ENCODE measurements around the gene SLCO4A1.
A peak's percentile ranks its signal among the peaks of the same experiment; 100 is the strongest.

SLCO4A1 gene

GRCh38 chr20:62605236-62605943 lies 36.9 kb upstream of the SLCO4A1 start:
- no peak for DNase-seq (ENCODE audit: extremely low spot score, insufficient read length, low read depth)
- FAIRE-seq, result no peak

DNA sequence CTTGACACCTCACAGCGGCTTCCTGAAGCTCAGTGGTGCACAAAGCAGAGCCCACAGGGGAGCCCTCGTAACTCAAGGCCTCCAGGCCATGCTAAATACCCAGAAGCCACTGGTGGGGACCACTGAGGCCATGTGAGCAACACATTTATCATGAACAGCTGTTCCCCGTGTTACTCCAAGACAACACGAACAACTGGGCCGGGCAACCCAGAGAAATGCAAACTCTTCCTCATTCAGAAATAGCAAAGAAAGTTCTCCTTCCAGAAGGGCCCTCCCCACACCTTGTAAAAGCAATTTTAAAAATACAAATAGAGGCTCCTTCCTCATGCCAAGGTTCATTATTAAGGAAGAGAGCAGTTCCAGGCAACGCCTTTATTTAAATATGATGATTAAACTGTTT lies 36.3 kb upstream of the SLCO4A1 start:
- FAIRE-seq (no peak), DNase-seq (ENCODE audit: extremely low spot score, insufficient read length, low read depth) (no peak)

GRCh38 chr20:62606551-62607201 lies 35.6 kb upstream of the SLCO4A1 start:
- no peak for FAIRE-seq
- no peak for DNase-seq (ENCODE audit: extremely low spot score, insufficient read length, low read depth)

DNA sequence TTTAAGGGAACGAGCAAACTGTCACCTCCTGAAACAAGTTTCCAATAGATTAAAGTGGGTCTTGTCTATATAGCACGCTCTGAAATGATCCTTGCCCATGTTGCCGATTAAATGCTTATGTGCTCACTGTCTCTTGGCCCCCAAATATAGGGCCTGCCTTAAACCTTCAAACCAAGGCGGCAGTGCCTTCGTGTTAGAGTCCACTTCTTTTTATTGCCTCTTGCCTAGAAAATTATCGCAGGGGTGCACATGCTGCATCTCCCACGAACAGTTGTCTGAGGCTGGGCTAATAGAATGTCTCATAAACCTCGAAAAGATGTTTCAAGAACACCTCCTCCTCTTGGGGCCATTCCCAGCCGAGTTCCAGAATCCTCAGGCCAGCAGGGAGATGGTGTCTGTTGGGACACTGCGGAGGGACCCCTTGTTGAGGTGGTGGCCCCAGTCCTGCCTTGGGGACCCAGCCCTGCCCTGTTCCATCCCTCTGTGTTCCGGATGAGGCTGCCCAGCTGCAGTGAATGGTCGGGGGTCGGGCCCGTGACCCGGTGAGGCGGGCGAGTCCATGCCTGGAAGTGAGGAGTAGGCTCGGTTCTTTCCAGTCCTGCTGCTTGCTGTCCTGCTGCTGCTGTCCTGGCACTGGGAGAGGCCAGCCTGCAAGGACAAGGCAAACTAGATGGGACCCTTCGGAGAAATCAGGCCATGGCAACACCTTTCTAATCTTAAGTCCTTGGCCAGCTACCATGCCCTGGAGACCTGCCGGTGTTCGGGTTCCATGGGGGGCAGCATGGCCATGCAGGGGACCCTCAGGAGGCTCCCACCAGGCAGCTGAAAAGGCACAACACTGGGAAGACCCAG lies 34.7 kb upstream of the SLCO4A1 start:
- DNase-seq (ENCODE audit: extremely low spot score, insufficient read length, low read depth) (no peak), FAIRE-seq (no peak)

- FAIRE-seq, result no peak
- DNase-seq (ENCODE audit: extremely low spot score, insufficient read length, low read depth), result no peak
Observed at GRCh38 chr20:62608218-62608565, 34.1 kb upstream of the SLCO4A1 start.

- no peak for DNase-seq (ENCODE audit: extremely low spot score, insufficient read length, low read depth)
Observed at GRCh38 chr20:62609279-62609720, 33.0 kb upstream of the SLCO4A1 start.

DNA sequence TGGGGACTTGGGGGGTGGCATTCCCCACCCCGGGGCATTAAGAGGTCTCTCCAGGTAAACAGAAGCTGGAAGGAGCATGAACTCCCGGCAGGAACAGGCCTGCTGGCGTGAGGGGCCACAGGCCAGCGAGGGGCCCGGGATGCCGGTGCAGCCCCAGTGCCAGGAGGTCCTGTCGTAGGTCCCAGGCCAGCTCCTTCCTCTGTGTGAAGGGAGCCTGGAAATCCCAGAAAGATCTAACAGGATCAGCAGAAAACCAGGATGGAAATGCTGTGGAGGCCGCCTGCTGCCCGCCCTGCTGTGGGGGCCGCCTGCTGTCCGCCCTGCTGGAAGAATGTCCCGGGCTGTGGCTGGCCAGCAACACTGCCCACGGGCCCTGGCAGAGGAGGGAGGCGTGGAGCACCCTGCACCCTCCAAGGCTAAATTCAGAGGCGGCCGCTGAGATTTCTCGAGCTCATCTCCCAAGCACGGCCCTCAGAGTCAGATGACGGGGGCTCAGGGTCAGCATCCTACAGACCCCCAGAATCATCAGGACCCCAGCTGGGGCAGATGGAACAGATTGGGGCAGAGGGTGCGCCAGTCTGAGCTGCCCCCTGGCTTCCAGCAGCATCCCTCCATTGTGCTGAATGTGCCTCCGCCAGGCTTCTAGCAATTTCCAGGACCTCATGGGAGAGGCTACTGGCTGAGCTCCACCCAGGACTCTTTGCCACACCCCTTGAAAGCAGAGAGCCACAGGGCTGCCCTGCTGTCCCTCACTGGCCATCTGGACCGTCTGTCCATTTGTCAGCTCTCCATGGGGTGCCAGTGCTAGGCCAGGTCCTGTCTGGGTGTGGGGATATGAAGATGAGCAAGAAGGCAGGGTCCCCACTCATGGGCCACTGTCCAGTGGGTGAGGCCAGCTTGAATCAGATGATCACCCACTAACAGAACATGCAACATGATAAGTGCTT lies 32.2 kb upstream of the SLCO4A1 start:
- DNase-seq (ENCODE audit: extremely low spot score, insufficient read length, low read depth), result no peak

More at GRCh38 chr20:62609279-62609720, 33.0 kb upstream of the SLCO4A1 start:
- no peak for FAIRE-seq

DNA sequence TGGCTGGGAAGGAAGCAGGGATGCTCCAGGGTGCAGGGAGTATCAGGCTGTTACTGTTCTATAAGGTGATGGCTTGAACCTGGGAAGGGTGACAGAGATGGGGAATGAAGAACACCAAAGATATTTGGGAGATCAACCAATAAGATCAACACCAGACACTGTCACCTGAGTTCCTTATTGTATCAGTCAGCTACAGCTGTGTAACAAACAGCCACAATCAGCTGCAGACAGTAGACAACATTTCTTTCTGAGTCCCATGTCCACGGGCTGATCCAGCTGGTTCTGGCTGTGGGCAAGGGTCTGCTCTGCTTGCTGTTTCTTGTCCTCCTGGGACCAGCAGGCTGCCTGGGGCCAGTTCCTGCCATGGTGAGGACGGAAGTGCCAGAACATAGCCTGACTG lies 31.3 kb upstream of the SLCO4A1 start:
- DNase-seq (ENCODE audit: extremely low spot score, insufficient read length, low read depth) (no peak), FAIRE-seq (no peak)

More for the DNA sequence above, 32.2 kb upstream of the SLCO4A1 start:
- FAIRE-seq, result no peak

GRCh38 chr20:62611819-62612218 lies 30.5 kb upstream of the SLCO4A1 start:
- no peak for DNase-seq (ENCODE audit: extremely low spot score, insufficient read length, low read depth)

GRCh38 chr20:62614085-62614960 lies 28.0 kb upstream of the SLCO4A1 start:
- FAIRE-seq (no peak), DNase-seq (ENCODE audit: extremely low spot score, insufficient read length, low read depth) (no peak)

More at GRCh38 chr20:62611819-62612218, 30.5 kb upstream of the SLCO4A1 start:
- no peak for FAIRE-seq

DNA sequence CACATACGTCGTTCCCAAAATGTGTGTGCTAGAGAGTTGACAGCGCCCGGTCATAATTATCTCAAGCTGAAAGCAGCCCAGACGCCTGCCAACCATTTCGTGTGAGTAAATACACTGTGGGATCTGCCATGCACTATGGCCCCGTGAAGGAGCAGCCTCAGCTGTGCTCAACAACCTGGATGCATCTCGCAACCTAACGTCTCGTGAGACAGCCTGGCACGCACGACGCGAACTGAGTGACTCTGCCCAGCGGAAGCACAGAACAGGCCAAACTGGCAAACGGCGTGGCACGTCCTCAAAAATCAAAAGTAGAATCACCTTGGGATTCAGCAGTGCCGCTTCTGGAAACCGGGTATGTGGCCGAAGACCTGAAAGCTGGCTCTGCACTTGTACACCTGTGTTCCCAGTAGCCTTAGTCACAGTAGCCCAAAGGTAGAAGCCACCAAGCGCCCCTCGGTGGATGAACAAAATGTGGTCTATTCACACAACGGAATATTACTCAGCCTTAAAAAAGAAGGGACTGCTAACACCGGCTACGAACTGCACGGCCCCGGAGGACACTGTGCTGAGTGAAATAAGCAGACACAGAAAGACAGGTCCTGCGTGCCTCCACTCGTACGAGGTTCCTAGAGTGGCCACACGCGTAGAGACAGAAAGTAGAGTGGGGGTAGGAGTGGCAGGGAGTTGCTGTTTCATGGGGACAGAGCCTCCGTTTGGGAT lies 27.2 kb upstream of the SLCO4A1 start:
- FAIRE-seq (no peak), DNase-seq (ENCODE audit: extremely low spot score, insufficient read length, low read depth) (no peak)

DNA sequence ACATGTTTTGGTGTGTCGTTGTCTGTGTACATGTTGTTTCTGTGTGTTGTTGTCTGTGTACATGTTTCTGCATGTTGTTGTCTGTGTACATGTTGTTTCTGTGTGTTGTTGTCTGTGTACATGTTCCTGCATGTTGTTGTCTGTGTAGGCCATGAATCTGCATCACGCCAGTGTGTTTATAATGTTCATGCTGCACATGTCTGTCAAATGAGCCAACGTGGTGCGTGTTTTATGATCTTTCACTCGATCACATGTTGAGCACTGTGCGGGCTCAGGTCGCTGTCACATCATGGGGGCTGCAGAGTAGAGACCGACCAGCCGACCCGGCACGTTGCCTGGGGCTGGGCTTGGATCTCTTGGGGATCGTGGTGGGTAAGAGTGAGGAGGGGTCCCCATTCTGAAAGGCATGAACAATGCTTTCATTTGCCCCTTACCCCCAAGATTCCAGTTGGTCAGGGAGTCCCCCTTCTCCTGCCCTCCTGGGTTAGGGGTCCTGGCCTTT lies 26.5 kb upstream of the SLCO4A1 start:
- DNase-seq (ENCODE audit: extremely low spot score, insufficient read length, low read depth) (no peak), FAIRE-seq (no peak)

GRCh38 chr20:62616728-62617621 lies 25.3 kb upstream of the SLCO4A1 start:
- peak; percentile 79 for DNase-seq (ENCODE audit: extremely low spot score, insufficient read length, low read depth)
- FAIRE-seq, result no peak

- DNase-seq (ENCODE audit: extremely low spot score, insufficient read length, low read depth), result peak; percentile 45
- no peak for FAIRE-seq
Observed at GRCh38 chr20:62617711-62618483, 24.4 kb upstream of the SLCO4A1 start.

DNA sequence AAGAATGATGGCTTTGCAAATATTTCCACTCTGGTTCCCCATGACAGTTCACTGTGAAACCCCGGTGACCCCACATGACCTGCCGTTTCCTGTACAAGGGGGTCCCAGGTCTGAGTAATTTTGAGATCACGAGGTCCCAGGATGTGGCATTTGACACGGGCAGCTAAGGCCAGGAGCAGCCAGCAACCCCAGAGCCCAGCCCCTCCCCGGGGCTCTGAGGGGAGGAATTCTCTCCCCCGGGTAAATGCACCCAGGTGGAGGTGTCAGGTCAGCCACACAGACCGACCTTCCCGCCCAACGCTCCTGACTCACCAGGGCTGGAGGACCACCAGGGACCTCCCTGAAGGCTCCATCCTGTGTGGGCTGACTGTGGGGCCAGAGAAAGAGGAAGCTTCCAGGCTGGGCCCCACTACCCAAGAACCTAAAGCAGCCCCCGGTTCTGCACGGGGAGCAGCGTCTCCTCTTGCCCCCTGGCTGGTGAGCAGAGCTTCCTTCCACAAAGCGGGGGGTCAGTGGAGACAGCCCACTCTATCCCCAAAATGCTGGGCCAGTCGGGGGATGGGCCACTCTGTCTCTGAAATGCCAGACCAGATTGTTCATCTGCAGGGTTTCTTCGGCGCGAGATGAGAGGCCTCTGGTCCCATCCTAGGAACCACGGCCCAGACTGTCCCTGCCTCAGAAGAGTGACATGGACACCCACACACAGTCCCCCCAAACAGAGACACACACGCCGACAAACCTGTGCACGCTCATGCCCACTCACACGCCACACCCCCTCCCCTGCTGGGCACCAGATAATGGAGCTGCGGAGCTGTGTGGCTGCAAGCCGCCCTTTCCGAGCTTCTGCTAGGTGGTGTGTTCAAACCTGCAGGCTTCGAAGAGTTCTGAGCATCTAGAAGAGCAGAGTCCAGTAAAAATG lies 23.4 kb upstream of the SLCO4A1 start:
- FAIRE-seq (no peak), DNase-seq (ENCODE audit: extremely low spot score, insufficient read length, low read depth) (peak; percentile 50)
